H1 (cell line): ENCODE data around the gene AFG1L. TPM values are rescaled to one million over a fixed set of nuclear protein-coding genes. Genes with fewer than 3 reads are reported as not detected.

Source experiments
- CTCF ChIA-PET: fragments of 300-600 bp; sonication (Branson Sonifier 250); formaldehyde crosslinking; loops from one replicate; lab custom pipeline; 2021; ENCODE audit not compliant: partially characterized antibody; lab: Charles Lee
- POLR2A ChIA-PET: fragments of 300-600 bp; sonication (Branson Sonifier 250); formaldehyde crosslinking; loops from one replicate; lab custom pipeline; 2021; ENCODE audit warnings: inconsistent platforms; ENCODE audit not compliant: partially characterized antibody; lab: Charles Lee
- DNase-seq, 2 experiments: peaks; one replicate each; pipeline versions ENCODE4 v3.0.0 to v3.0.0-alpha.2; 2010 to 2022; ENCODE audit warnings: low spot score in 2 of 2, low read depth in 1 of 2, mixed read lengths in 1 of 2
- FAIRE-seq: peaks from 2 replicates; lab custom pipeline; 2011; peaks lifted over from hg19 to GRCh38; lab: Jason Lieb, UNC
- H2AFZ ChIP-seq: 2 replicates; pipeline ENCODE4 v1.8.1; 2012; ENCODE audit warnings: low read length, inconsistent platforms
- H2AK5ac ChIP-seq: 2 replicates; pipeline ENCODE4 v1.6.1; 2013; ENCODE audit warnings: low read depth, low read length
- H2BK120ac ChIP-seq: replicated peaks from 2 replicates; pipeline ENCODE3; 2013; ENCODE audit warnings: low read depth, low read length, inconsistent platforms
- H2BK12ac ChIP-seq: 2 replicates; pipeline ENCODE4 v1.6.1; 2013; ENCODE audit warnings: low read depth, low read length
- H2BK15ac ChIP-seq: 2 replicates; pipeline ENCODE4 v1.6.1; 2013; ENCODE audit warnings: low read length
- H2BK20ac ChIP-seq: 2 replicates; pipeline ENCODE4 v1.6.1; 2013; ENCODE audit warnings: low read length
- H2BK5ac ChIP-seq: 2 replicates; pipeline ENCODE4 v1.6.1; 2013; ENCODE audit warnings: low read depth, low read length
- H3K14ac ChIP-seq: 2 replicates; pipeline ENCODE4 v1.6.1; 2013; ENCODE audit warnings: inconsistent platforms; ENCODE audit not compliant: insufficient read length
- H3K18ac ChIP-seq: 2 replicates; pipeline ENCODE4 v1.6.1; 2013; ENCODE audit warnings: low read length; ENCODE audit errors: extremely low read depth
- H3K23ac ChIP-seq: 2 replicates; pipeline ENCODE4 v1.6.1; 2013; ENCODE audit warnings: inconsistent platforms; ENCODE audit not compliant: insufficient read length
- H3K23me2 ChIP-seq: 2 replicates; pipeline ENCODE4 v1.6.1; 2013; ENCODE audit warnings: low read depth, low read length
- H3K27ac ChIP-seq: 2 replicates; pipeline ENCODE4 v1.6.1; 2011; ENCODE audit warnings: low read depth, low read length, inconsistent platforms
- H3K27me3 ChIP-seq, 4 experiments: replicated peaks in 1 of 4; 1 replicate in 1 of 4; 2 replicates in 3 of 4; pipeline versions ENCODE4 v1.6.1 to v1.8.1; 2011 to 2013; ENCODE audit warnings: low read length in 3 of 4, mild to moderate bottlenecking in 3 of 4, inconsistent platforms in 2 of 4, mixed read lengths in 2 of 4, moderate library complexity in 1 of 4; ENCODE audit not compliant: control insufficient read depth in 3 of 4, insufficient read depth in 3 of 4; ENCODE audit errors: extremely low read depth in 1 of 4
- H3K36me3 ChIP-seq, 4 experiments: 2 replicates each; pipeline versions ENCODE4 v1.6.1 to v1.8.1; 2011 to 2013; ENCODE audit warnings: mild to moderate bottlenecking in 4 of 4, low read length in 3 of 4, moderate library complexity in 2 of 4, control low read depth in 1 of 4, inconsistent platforms in 1 of 4; ENCODE audit not compliant: insufficient read depth in 4 of 4, control insufficient read depth in 2 of 4
- H3K4ac ChIP-seq: replicated peaks from 2 replicates; pipeline ENCODE3; 2013; ENCODE audit warnings: low read length, low read depth, mixed read lengths, inconsistent platforms; ENCODE audit not compliant: insufficient read length
- H3K4me1 ChIP-seq, 4 experiments: replicated peaks in 1 of 4; 1 replicate in 1 of 4; 2 replicates in 3 of 4; pipeline versions ENCODE4 v1.6.1 to v1.8.1; 2011 to 2013; ENCODE audit warnings: low read length in 3 of 4, inconsistent platforms in 2 of 4, mixed read lengths in 1 of 4; ENCODE audit not compliant: insufficient read depth in 4 of 4, control insufficient read depth in 3 of 4
- H3K4me2 ChIP-seq, 2 experiments: 2 replicates each; pipeline versions ENCODE4 v1.6.1 to v1.8.1; 2011 to 2013; ENCODE audit warnings: low read depth in 2 of 2, low read length in 2 of 2, control low read depth in 1 of 2, inconsistent platforms in 1 of 2, mild to moderate bottlenecking in 1 of 2; ENCODE audit not compliant: insufficient read depth in 1 of 2
- H3K4me3 ChIP-seq, 4 experiments: fragments of 200-600, 300-600 bp in 1 of 4; sonication (generic), shearing (Covaris generic), sonication (Bioruptor Twin) in 1 of 4; 2 replicates each; pipeline versions ENCODE4 v1.5.1 to v1.8.1; 2011 to 2016; ENCODE audit warnings: low read length in 4 of 4, low read depth in 3 of 4, control low read depth in 2 of 4, inconsistent platforms in 2 of 4, mild to moderate bottlenecking in 2 of 4, mixed read lengths in 1 of 4, moderate library complexity in 1 of 4; ENCODE audit not compliant: insufficient read depth in 2 of 4; ENCODE audit errors: extremely low read depth in 1 of 4
- H3K56ac ChIP-seq: replicated peaks from 2 replicates; pipeline ENCODE3; 2013; ENCODE audit warnings: low read depth, mild to moderate bottlenecking, mixed read lengths, low read length, inconsistent platforms; ENCODE audit not compliant: insufficient read length
- H3K79me1 ChIP-seq: 2 replicates; pipeline ENCODE4 v1.6.1; 2013; ENCODE audit warnings: low read depth, low read length, control low read depth
- H3K79me2 ChIP-seq, 2 experiments: 2 replicates each; pipeline versions ENCODE4 v1.6.1 to v1.8.1; 2012 to 2013; ENCODE audit warnings: low read length in 2 of 2, mild to moderate bottlenecking in 2 of 2, inconsistent platforms in 1 of 2; ENCODE audit not compliant: insufficient read depth in 2 of 2, control insufficient read depth in 1 of 2
- H3K9ac ChIP-seq, 4 experiments: replicated peaks in 1 of 4; 1 replicate in 1 of 4; 2 replicates in 3 of 4; pipeline versions ENCODE4 v1.6.1 to v1.8.1; 2011 to 2013; ENCODE audit warnings: low read depth in 3 of 4, low read length in 3 of 4, control low read depth in 2 of 4, mild to moderate bottlenecking in 2 of 4, moderate library complexity in 2 of 4, inconsistent platforms in 1 of 4; ENCODE audit errors: extremely low read depth in 1 of 4
- H3K9me3 ChIP-seq, 2 experiments: 2 replicates each; pipeline versions ENCODE4 v1.6.1 to v1.8.1; 2012 to 2013; ENCODE audit warnings: mild to moderate bottlenecking in 2 of 2, moderate library complexity in 2 of 2, control low read depth in 1 of 2, inconsistent platforms in 1 of 2, low read depth in 1 of 2, low read length in 1 of 2, mixed read lengths in 1 of 2; ENCODE audit not compliant: insufficient read depth in 2 of 2
- H4K20me1 ChIP-seq, 2 experiments: replicated peaks in 1 of 2; 2 replicates each; pipeline versions ENCODE3 to v1.8.1; 2011 to 2013; ENCODE audit warnings: inconsistent platforms in 2 of 2, low read length in 2 of 2, mild to moderate bottlenecking in 1 of 2; ENCODE audit not compliant: insufficient read depth in 2 of 2, control insufficient read depth in 1 of 2
- H4K5ac ChIP-seq: 2 replicates; pipeline ENCODE4 v1.6.1; 2013; ENCODE audit warnings: low read length, low read depth, mixed read lengths, inconsistent platforms; ENCODE audit not compliant: insufficient read length
- H4K8ac ChIP-seq: 2 replicates; pipeline ENCODE4 v1.8.0; 2013; ENCODE audit warnings: mild to moderate bottlenecking, moderate library complexity, low read length, inconsistent platforms; ENCODE audit not compliant: insufficient read depth; ENCODE audit errors: extremely low read depth
- H4K91ac ChIP-seq: replicated peaks from 2 replicates; pipeline ENCODE3; 2013; ENCODE audit warnings: low read length, mixed read lengths, inconsistent platforms; ENCODE audit not compliant: insufficient read length
- CBX5 ChIP-seq: fragments of 300-800, 300-1000 bp; sonication (generic); IDR thresholded peaks from 2 replicates; pipeline ENCODE4 v1.7.1; 2016; ENCODE audit warnings: antibody characterized with exemption, low read length, low read depth
- CHD2 ChIP-seq: IDR thresholded peaks from 2 replicates; pipeline ENCODE4 v1.6.1; 2012; ENCODE audit warnings: low read length, improper control_type of control experiment
- CTBP2 ChIP-seq: IDR thresholded peaks from 2 replicates; pipeline ENCODE4 v1.7.0; 2011; ENCODE audit warnings: borderline replicate concordance, mild to moderate bottlenecking, moderate library complexity, mixed read lengths, low read length; ENCODE audit not compliant: insufficient read depth, insufficient read length
- EP300 ChIP-seq, 2 experiments: IDR thresholded peaks; 1 replicate in 1 of 2; 2 replicates in 1 of 2; pipeline ENCODE4 v1.6.1; 2011 to 2012; ENCODE audit warnings: low read depth in 2 of 2, low read length in 2 of 2, mild to moderate bottlenecking in 2 of 2, borderline replicate concordance in 1 of 2, inconsistent platforms in 1 of 2, moderate library complexity in 1 of 2
- KDM1A ChIP-seq: fragments of 200-600, 300-600 bp; sonication (generic); IDR thresholded peaks from 2 replicates; pipeline ENCODE4 v1.7.1; 2016; ENCODE audit warnings: mild to moderate bottlenecking, low read length, borderline replicate concordance
- KDM5A ChIP-seq: fragments of 200-600 bp; IDR thresholded peaks from 2 replicates; pipeline ENCODE4 v1.7.1; 2012; ENCODE audit warnings: mild to moderate bottlenecking, low read length, inconsistent platforms, mixed read lengths
- MAFK ChIP-seq: IDR thresholded peaks from 2 replicates; pipeline ENCODE4 v1.6.1; 2012; ENCODE audit warnings: low read depth, mild to moderate bottlenecking, improper control_type of control experiment, low read length
- POLR2A ChIP-seq, 2 experiments: IDR thresholded peaks; 1 replicate in 1 of 2; 2 replicates in 1 of 2; pipeline ENCODE4 v1.6.1; 2011; ENCODE audit warnings: low read depth in 2 of 2, low read length in 2 of 2, mild to moderate bottlenecking in 2 of 2; ENCODE audit errors: control extremely low read depth in 1 of 2
- RFX5 ChIP-seq: IDR thresholded peaks from 2 replicates; pipeline ENCODE4 v1.6.1; 2011; ENCODE audit warnings: low read depth, low read length, improper control_type of control experiment, borderline replicate concordance
- SIN3A ChIP-seq, 2 experiments: IDR thresholded peaks in 1 of 2; conservative IDR thresholded peaks in 1 of 2; 2 replicates each; pipeline ENCODE4 v1.6.1; 2011 to 2012; ENCODE audit warnings: low read length in 2 of 2, improper control_type of control experiment in 1 of 2, low read depth in 1 of 2, mild to moderate bottlenecking in 1 of 2
- SP1 ChIP-seq: IDR thresholded peaks from 2 replicates; pipeline ENCODE4 v1.6.1; 2011; ENCODE audit warnings: low read depth, low read length
- TCF12 ChIP-seq: IDR thresholded peaks from 2 replicates; pipeline ENCODE4 v1.6.1; 2011; ENCODE audit warnings: low read depth, mild to moderate bottlenecking, low read length
- WGBS, 2 experiments: shearing (Covaris generic) in 1 of 2; methylation state at CpG; one replicate each; pipeline versions ENCODE4 v1.1.6 to v1.1.7; 2013 to 2015; ENCODE audit warnings: low lambda C conversion rate in 2 of 2, mixed read lengths in 2 of 2, inconsistent platforms in 1 of 2, low coverage in 1 of 2, missing lambda C conversion rate in 1 of 2; ENCODE audit not compliant: insufficient replicate concordance in 2 of 2, insufficient coverage in 1 of 2, insufficient read length in 1 of 2; ENCODE audit errors: extremely low coverage in 1 of 2, missing lambda C conversion rate in 1 of 2; 5-methylcytosine and 5-hydroxymethylcytosine counted together
- polyA plus RNA-seq, 7 experiments: library from polyadenylated mRNA; depleted of rRNA in 3 of 7; stranded (reverse) in 5 of 7; unstranded in 2 of 7; fragments of >200 nt in 5 of 7; fragments of 200-250 nt in 2 of 7; gene quantifications; 1 replicate in 5 of 7; 2 replicates in 1 of 7; 4 replicates in 1 of 7; pipeline versions ENCODE4 v1.2.1 to v1.2.3, GENCODE V29; 2011 to 2013; ENCODE audit warnings: missing spikeins in 2 of 7, mixed read lengths in 2 of 7
- total RNA-seq: library from RNA; stranded (reverse); fragmentation: NEBNext Ultra II Directional; extraction: Animal tissue kit (Norgen Biotek cat#: 25700); gene quantifications from 2 replicates; pipeline ENCODE4 v1.2.1, GENCODE V29; 2021
- TF ChIP-seq, protein P1 (sequence below): IDR thresholded peaks from 2 replicates; pipeline ENCODE4 v1.6.1; 2011; ENCODE audit warnings: low read length, improper control_type of control experiment

The AFG1L gene
- total and polyA plus RNA-seq, 2 of the 8 experiments (the other 6 are each of a cell fraction or from before 2014, with no cell fraction given) = 0.98 to 5.7 TPM

GRCh38 chr6:108432143-108432542 lies 137.3 kb downstream of the AFG1L start:
- no peak overlapping the region for H3K4ac ChIP-seq
- H2AK5ac ChIP-seq = no peak overlapping the region
- H4K5ac ChIP-seq = no peak overlapping the region
- no peak for FAIRE-seq
- no peaks in the 10 kb centered on the region for H3K9me3 ChIP-seq
- no peaks in the 10 kb centered on the region for H3K27me3 ChIP-seq
- H3K36me3 ChIP-seq = no peaks in the 10 kb centered on the region
- H3K18ac ChIP-seq = no peak overlapping the region
- no peaks in the 10 kb centered on the region for H3K4me1 ChIP-seq
- no peak overlapping the region for H2AFZ ChIP-seq
- no peak overlapping the region for H2BK12ac ChIP-seq
- no peak overlapping the region for H3K27ac ChIP-seq
- H2BK120ac ChIP-seq = no peak overlapping the region
- TF ChIP-seq MAFK (no peak), CBX5 (no peak), KDM1A (no peak), EP300 (IDR thresholded peaks at IDR 0.05; ENCODE audit: borderline replicate concordance in 1 of 2, low read depth in 2 of 2, low read length in 2 of 2) (no peak), RFX5 (no peak), TCF12 (no peak), POLR2A (IDR thresholded peaks at IDR 0.05; ENCODE audit: control extremely low read depth in 1 of 2, low read depth in 2 of 2, low read length in 2 of 2) (no peak), CTBP2 (no peak), CHD2 (no peak), KDM5A (no peak), SIN3A (conservative IDR thresholded peaks at IDR 0.05 in 1 of 2, IDR thresholded peaks at IDR 0.05 in 1 of 2; ENCODE audit: low read depth in 1 of 2, low read length in 2 of 2) (no peak), SP1 (no peak)
- TF ChIP-seq, protein P1, sequence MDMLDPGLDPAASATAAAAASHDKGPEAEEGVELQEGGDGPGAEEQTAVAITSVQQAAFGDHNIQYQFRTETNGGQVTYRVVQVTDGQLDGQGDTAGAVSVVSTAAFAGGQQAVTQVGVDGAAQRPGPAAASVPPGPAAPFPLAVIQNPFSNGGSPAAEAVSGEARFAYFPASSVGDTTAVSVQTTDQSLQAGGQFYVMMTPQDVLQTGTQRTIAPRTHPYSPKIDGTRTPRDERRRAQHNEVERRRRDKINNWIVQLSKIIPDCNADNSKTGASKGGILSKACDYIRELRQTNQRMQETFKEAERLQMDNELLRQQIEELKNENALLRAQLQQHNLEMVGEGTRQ = no peak
- TF ChIP-seq, all 59 proteins: peak for 0
- Histone ChIP-seq H3K23ac (no peak overlapping the region), H4K8ac (no peak overlapping the region), H4K20me1 (no peaks in the 10 kb centered on the region), H3K9ac (no peak overlapping the region), H3K4me2 (no peak overlapping the region), H3K4me3 (no peak overlapping the region), H3K23me2 (no peaks in the 10 kb centered on the region), H3K79me1 (no peaks in the 10 kb centered on the region), H2BK15ac (no peak overlapping the region), H3K14ac (no peak overlapping the region), H3K56ac (no peak overlapping the region), H2BK5ac (no peak overlapping the region), H2BK20ac (no peak overlapping the region), H4K91ac (no peak overlapping the region), H3K79me2 (no peaks in the 10 kb centered on the region)
- CTCF ChIA-PET = no interaction called here
- WGBS, 2 experiments = 92% methylated on average over 2 of the region's 2 CpGs; no CpG with 5 or more reads in 1 of the 2 experiments
- no peak for DNase-seq
- POLR2A ChIA-PET = no interaction called here
